ENCODE results near the gene RGL2.
"Not testable (repeated sequence)": the region's sequence is repeated elsewhere in the genome, so short reads cannot be mapped to it uniquely, and the experiment has no call there.

Gene RGL2

GRCh38 chr6:33294086-33294823, 4.5 kb downstream of the RGL2 start:
- no peak for DNase-seq (ENCODE audit: low spot score)

- DNase-seq (ENCODE audit: low spot score): no peak
Observed at GRCh38 chr6:33292996-33293682, 5.6 kb downstream of the RGL2 start.

DNA sequence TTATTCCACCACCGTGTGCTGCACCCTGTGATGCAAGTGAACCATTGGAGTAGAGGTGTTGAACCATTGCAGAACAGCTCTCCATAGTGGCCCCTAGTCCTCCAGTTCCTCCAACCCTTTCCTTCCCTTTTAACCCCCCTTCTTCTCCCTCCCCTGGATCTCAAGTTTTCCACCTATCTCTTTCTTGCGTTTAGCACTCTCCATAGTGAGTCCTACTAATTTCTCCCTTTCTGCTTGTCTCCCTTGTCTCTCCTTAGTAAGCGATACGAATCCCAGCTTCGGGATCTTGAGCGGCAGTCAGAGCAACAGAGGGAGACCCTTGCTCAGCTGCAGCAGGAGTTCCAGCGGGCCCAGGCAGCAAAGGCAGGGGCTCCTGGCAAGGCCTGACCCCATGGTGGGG, 8.3 kb downstream of the RGL2 start:
- DNase-seq (ENCODE audit: low spot score): no peak

GRCh38 chr6:33289784-33290315, 8.9 kb downstream of the RGL2 start:
- DNase-seq (ENCODE audit: low spot score): no peak

DNA sequence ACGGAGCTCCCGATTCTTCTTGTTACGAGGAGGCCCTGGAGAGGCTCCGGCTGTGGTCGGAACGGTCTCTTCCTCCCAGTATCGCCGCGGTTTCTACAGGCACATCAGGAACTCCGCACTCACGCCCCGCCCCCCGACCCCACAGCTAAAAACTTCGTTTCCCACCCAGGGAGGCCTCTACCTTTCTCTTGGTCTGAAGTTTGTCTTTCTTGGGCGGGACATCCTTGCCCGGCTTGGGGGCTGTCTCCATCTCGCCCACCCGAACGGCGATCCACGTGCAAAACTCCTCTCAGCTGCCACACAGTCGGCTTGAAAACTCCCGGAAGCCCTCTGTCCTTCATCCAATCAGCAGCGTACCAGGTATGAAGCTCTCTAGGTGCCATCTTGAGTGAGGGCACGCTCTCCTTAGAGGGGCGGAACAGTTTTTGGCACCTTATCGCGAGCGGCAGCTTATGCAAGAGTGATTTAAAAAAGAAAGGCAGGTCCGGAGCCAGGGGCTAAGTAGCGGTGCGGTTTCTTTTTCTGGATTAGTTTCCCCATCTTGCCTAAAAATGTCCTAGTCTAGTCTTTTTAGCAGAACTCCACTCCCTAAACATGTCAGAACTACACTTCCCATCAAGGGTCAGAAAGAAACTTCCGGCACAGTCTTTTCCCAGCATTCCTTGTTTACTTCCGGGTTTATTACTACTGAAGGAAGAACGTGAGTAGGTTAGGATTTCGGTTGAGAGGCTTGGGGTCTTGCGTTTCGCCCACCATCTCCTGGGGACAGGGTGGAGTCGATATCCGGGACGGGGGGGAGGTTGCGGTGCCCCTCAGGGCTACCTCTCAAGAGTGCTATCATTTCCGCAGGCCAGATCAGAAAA, 9.6 kb downstream of the RGL2 start, which contains the start of the genes PFDN6 and WDR46:
Gene PFDN6, plus strand, starts transcription at position 681 of the 863 bp plus-strand sequence. CDS start 256 bp downstream, outside the sequence.
Gene WDR46, minus strand, starts transcription at position 319 of the 863 bp plus-strand sequence. Its CDS starts 69 bp downstream, at position 250.
- DNase-seq (ENCODE audit: low spot score): peak; percentile 90

DNA sequence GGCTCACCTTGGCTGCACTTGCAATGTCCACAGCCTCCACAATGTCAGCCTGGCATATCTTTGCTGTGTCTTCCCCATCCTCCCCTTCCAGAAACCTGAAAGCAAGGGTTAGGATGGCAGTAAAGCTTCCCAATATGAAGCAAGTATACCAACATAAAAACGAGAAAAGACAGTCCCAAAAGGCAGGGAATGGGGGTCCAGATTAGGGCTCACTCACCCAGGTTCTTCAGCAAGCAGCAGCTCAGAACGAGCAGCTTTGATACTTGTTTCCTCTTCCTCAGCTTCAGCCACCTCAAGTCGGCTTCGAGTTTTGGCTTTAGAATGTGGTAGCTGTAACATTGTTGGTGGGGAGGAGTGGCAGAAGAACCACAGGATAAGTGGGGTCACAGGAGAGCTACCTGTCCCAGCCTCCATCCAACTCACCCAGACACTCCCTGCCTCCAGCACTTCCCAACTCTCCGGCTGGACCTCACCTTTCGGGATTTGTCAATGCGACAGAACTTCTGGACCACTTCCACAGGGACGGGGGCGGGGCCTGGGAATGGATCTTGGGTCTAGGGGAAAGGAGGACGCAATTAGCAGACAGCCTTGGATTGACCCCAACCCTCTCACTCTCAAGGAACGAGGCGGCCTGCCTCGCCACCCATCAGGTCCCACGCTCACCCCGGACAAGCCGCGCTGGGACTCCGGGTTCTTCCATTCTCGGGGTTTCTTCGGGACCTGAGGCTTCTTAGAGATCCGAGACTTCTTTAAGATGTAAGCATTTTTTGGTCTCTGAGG, 10.4 kb downstream of the RGL2 start:
- DNase-seq (ENCODE audit: low spot score): no peak

DNA sequence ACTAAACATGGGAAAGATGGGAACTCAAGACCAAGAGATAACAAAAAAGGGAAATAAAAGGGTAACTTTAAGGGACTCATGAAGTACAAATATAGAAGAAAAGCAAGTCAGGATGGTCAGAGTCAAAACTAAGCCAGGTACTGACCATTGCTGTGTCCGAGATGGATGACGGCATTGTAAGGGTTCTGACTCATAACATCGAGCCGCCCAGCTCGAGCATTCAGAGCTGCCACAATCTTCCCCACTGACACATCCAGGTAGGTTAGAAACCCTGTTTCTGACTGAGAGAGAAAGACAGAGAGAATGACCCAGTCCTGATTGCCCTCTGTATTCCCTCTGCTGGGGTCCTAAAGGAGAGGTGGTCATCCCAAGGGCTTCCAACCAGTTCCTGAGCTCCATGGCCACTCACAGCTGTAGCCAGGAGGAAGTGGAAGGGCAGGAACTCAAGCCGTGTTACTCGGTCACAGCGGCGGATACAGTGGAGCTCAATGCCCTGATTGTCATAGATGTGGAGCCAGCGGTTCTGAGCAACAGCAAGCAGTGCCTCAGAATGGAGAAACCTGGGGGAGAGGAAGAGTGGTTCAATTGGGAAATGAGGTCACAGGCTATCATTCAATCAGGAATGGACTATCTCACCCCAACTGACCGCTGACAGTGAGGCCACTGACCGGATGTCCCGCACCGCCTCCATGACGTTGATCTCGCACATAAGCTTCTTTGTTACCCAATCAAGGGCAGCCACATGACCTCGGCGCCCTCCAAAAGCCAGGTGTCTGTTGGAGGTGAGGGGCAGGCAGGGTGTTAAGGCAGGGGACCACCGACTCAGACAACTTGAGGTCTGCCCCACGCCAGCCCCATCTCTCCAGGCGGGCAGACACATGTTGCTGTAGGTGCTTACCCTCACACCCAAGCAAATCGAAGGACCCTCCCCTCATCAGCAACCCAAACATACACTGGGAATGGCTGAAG, 11.5 kb downstream of the RGL2 start:
- no peak for DNase-seq (ENCODE audit: low spot score)

DNA sequence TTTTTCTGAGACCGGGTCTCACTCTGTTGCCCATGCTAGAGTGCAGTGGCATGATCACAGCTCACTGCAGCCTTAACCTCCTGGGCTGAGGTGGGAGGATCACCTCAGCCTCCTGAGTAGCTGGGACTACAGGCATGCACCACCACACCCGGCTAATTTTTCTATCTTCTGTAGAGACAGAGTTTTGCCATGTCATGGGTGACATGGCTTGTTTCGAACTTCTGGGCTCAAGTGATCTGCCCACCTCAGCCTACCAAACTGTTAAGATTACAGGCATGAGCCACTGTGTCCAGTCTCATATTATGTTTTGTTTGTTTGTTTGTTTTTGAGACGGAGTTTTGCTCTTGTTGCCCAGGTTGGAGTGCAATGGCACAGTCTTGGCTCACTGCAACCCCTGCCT, 13.5 kb downstream of the RGL2 start:
- not testable (repeated sequence) for DNase-seq (ENCODE audit: low spot score)

- DNase-seq (ENCODE audit: low spot score): no peak
Observed at GRCh38 chr6:33280539-33280938, 18.2 kb downstream of the RGL2 start.

- peak; percentile 78 for DNase-seq (ENCODE audit: low spot score)
Observed at GRCh38 chr6:33279971-33280511, 18.7 kb downstream of the RGL2 start.

- DNase-seq (ENCODE audit: low spot score): no peak
Observed at GRCh38 chr6:33279257-33279695, 19.5 kb downstream of the RGL2 start.

- no peak for DNase-seq (ENCODE audit: low spot score)
Observed at GRCh38 chr6:33278810-33279209, 19.9 kb downstream of the RGL2 start.

DNA sequence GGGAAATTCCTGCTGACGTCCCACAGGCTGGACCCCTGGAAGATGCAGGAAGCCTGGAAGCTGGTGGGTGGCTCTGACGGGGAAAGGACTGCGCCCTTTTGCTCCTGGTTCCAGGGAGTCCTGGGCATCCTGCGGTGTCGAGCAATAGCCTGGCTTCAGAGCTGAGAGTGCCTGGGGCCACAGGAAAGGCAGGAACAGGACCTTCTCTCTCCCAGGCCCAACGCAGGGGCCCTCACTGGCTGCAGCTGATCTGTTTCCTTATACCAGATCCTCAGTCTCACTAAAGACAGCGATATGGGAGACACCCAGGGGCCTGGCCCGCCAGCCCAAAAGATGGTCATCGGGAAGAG, 20.4 kb downstream of the RGL2 start:
- no peak for DNase-seq (ENCODE audit: low spot score)

DNA sequence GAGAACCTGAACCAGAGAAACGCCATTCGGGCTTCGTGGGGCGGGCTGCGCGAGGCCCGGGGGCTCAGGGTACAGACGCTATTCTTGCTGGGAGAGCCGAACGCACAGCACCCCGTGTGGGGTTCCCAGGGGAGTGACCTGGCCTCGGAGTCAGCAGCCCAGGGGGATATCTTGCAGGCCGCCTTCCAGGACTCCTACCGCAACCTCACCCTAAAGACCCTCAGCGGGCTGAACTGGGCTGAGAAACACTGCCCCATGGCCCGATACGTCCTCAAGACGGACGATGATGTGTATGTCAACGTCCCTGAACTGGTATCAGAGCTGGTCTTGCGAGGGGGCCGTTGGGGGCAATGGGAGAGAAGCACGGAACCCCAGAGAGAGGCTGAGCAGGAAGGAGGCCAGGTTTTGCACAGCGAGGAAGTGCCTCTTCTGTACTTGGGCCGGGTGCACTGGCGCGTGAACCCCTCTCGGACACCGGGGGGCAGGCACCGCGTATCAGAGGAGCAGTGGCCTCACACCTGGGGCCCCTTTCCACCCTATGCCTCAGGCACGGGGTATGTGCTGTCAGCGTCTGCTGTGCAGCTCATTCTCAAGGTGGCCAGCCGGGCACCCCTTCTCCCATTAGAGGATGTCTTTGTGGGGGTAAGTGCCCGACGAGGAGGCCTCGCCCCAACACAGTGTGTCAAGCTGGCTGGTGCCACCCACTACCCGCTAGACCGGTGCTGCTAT, 20.9 kb downstream of the RGL2 start:
- DNase-seq (ENCODE audit: low spot score): no peak

DNA sequence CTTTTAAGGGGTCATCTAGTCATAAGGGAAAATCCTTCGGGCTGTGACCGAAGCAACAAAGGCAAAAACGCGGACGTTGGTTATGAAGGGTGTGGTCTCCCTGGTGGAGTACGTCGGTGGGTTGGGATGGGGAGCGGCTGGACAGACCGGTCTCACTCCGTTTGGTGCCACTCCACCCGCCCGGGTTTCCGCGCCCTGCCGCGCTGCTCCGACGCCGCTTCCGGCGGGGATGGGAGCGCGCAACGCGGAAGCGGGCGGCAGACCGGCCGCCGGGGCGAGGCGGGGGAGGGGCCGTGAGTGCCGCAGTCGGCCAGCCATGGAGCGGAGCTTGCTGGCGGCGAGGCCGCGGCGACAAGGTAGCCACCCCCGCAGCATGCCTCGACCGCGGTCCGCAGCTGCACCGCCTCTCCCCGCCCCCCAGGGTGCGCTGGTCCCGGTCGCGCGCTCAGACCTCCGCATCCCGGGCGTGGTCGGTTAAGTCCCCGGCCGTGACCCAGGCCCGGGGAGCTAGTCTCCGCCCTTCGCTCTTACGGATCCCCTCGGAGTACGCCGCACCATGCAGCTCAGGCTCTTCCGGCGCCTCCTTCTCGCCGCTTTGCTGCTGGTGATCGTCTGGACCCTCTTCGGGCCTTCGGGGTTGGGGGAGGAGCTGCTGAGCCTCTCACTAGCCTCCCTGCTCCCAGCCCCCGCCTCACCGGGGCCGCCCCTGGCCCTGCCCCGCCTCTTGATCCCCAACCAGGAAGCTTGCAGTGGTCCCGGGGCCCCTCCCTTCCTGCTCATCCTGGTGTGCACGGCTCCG, 21.7 kb downstream of the RGL2 start, which contains the start of gene B3GALT4:
Gene B3GALT4, plus strand, starts transcription at position 260 of the 799 bp plus-strand sequence. Its CDS starts 297 bp downstream, at position 557.
- peak; percentile 82 for DNase-seq (ENCODE audit: low spot score)

DNA sequence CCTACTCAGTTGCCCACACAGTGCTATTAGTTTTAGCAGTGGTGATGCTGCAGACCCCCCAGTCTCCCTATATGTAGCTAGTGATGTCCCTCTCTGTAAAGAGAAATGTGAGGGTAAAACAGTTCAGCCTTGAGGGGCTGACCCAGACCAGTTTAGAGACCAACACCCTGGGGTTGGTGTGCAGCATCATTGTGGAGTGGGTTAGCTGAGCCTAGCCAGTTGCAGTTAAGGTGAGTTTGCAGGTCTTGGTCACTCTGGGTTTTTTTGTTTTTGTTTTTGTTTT, 22.2 kb downstream of the RGL2 start:
- DNase-seq (ENCODE audit: low spot score): no peak

DNA sequence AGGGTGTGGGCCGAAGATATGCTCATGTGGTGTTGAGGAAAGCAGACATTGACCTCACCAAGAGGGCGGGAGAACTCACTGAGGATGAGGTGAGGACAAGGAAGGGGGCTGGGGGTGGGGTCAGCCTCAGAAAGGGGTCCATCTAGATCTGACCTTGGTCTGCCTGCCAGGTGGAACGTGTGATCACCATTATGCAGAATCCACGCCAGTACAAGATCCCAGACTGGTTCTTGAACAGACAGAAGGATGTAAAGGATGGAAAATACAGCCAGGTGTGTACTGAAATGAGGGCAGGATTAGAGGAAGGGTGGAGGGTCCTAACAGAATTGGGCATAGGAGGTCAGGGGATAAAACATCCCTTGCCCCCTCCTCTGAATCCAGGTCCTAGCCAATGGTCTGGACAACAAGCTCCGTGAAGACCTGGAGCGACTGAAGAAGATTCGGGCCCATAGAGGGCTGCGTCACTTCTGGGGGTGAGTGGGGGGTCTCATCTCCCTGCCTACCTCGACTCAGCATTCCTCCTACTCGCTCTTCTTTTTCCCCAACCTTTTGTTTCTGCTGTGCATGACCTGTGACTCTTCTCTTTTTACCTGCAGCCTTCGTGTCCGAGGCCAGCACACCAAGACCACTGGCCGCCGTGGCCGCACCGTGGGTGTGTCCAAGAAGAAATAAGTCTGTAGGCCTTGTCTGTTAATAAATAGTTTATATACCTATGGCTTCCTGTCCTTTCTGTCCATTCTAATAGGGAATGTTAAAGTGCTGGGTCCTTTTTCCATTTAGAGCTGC, 22.8 kb downstream of the RGL2 start:
- DNase-seq (ENCODE audit: low spot score): not testable (repeated sequence)
